HG03571 (cell line): ENCODE data around the gene IFIT5.
"Not testable (repeated sequence)": the region's sequence is repeated elsewhere in the genome, so short reads cannot be mapped to it uniquely, and the experiment has no call there.

ENCODE experiments used
- ATAC-seq: cut with Tn5 transposase; IDR thresholded peaks from one replicate; pipeline ENCODE4 v1.9.1; 2021; ENCODE audit not compliant: unreplicated experiment

IFIT5 gene

GRCh38 chr10:89426230-89426868, 12.0 kb downstream of the IFIT5 start:
- ATAC-seq: no peak

- ATAC-seq: no peak
These were observed 13.3 kb downstream of the IFIT5 start for GRCh38 chr10:89427629-89428028.

GRCh38 chr10:89428877-89429276, 14.5 kb downstream of the IFIT5 start:
- ATAC-seq: no peak

GRCh38 chr10:89431977-89432376, 17.6 kb downstream of the IFIT5 start:
- no peak for ATAC-seq

GRCh38 chr10:89438525-89438924, 24.2 kb downstream of the IFIT5 start:
- ATAC-seq: no peak

GRCh38 chr10:89440226-89441009, 26.1 kb downstream of the IFIT5 start:
- no peak for ATAC-seq

- ATAC-seq: no peak
These were observed 27.9 kb downstream of the IFIT5 start for GRCh38 chr10:89442289-89442688.

GRCh38 chr10:89444819-89445218, 30.5 kb downstream of the IFIT5 start:
- ATAC-seq: not testable (repeated sequence)

GRCh38 chr10:89450901-89451300, 36.5 kb downstream of the IFIT5 start:
- no peak for ATAC-seq

GRCh38 chr10:89452193-89452592, 37.8 kb downstream of the IFIT5 start:
- ATAC-seq: no peak

- ATAC-seq: no peak
These were observed 40.4 kb downstream of the IFIT5 start for GRCh38 chr10:89454561-89455347.

GRCh38 chr10:89458291-89458690, 43.9 kb downstream of the IFIT5 start:
- no peak for ATAC-seq

GRCh38 chr10:89458784-89459183, 44.4 kb downstream of the IFIT5 start:
- ATAC-seq: no peak

- ATAC-seq: no peak
These were observed 49.6 kb downstream of the IFIT5 start for GRCh38 chr10:89463846-89464537.

- ATAC-seq: no peak
These were observed 50.8 kb downstream of the IFIT5 start for GRCh38 chr10:89465196-89465595.

- no peak for ATAC-seq
These were observed 52.2 kb downstream of the IFIT5 start for GRCh38 chr10:89466599-89467035.

- no peak for ATAC-seq
These were observed 54.0 kb downstream of the IFIT5 start for GRCh38 chr10:89468191-89468965.

GRCh38 chr10:89469517-89469916, 55.1 kb downstream of the IFIT5 start:
- ATAC-seq: no peak
